ENCODE results near the gene TOR1AIP1. TPM values are rescaled to one million over a fixed set of nuclear protein-coding genes. Genes with fewer than 3 reads are reported as not detected.

TOR1AIP1 gene
- total and polyA plus RNA-seq, 11 donors, result 16.0 to 68.2 (median 45.2) TPM

DNA sequence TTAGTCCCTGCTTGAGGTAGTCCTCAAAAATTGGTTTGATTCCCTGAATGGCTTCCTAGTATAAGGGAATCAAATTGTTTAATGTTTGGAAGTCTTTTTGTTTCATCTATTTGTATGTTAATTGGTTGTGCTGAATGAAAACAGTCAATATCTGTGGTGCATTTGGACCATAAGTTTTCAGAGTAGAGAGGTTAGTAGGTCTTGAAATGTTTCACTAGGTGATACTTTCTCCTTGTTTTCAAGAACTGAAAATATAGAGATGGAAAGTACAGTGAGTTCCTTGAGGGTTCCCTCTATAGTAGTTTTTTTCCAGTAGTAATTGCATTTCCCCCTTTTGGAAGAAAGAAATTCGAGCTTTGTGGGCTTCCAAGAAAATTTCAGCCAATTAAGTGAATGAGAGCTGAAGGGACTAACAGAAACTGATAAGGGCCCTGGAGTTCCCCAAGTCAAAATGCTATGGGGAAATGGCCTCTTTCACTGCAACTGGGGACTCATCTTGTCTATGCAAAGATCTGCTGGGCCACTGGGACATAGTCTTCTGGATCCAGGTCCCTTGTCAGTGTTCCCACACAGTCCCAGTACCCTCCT, 53.9 kb downstream of the TOR1AIP1 start:
- TF ChIP-seq, protein P1, sequence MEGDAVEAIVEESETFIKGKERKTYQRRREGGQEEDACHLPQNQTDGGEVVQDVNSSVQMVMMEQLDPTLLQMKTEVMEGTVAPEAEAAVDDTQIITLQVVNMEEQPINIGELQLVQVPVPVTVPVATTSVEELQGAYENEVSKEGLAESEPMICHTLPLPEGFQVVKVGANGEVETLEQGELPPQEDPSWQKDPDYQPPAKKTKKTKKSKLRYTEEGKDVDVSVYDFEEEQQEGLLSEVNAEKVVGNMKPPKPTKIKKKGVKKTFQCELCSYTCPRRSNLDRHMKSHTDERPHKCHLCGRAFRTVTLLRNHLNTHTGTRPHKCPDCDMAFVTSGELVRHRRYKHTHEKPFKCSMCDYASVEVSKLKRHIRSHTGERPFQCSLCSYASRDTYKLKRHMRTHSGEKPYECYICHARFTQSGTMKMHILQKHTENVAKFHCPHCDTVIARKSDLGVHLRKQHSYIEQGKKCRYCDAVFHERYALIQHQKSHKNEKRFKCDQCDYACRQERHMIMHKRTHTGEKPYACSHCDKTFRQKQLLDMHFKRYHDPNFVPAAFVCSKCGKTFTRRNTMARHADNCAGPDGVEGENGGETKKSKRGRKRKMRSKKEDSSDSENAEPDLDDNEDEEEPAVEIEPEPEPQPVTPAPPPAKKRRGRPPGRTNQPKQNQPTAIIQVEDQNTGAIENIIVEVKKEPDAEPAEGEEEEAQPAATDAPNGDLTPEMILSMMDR (IDR thresholded peaks at IDR 0.05), result no peak
- no peak for TF ChIP-seq POLR2A (IDR thresholded peaks at IDR 0.05)
- H3K4me1 ChIP-seq, result peaks cover 0 to 3% (median 0%) of the 10 kb centered on the region in 12 donors
- no peak overlapping the region for H3K4me3 ChIP-seq
- intact Hi-C loops (cut with DNase I), result no loop called here
- H3K27me3 ChIP-seq, result no peaks in the 10 kb centered on the region
- 55 to 78% (median 67%) methylated on average over 1 of the region's 1 CpG for WGBS, 4 donors
- H3K9me3 ChIP-seq, result no peaks in the 10 kb centered on the region
- no peak for DNase-seq
- H3K36me3 ChIP-seq, result no peaks in the 10 kb centered on the region
- H3K27ac ChIP-seq, result no peak overlapping the region
- no peak for ATAC-seq

DNA sequence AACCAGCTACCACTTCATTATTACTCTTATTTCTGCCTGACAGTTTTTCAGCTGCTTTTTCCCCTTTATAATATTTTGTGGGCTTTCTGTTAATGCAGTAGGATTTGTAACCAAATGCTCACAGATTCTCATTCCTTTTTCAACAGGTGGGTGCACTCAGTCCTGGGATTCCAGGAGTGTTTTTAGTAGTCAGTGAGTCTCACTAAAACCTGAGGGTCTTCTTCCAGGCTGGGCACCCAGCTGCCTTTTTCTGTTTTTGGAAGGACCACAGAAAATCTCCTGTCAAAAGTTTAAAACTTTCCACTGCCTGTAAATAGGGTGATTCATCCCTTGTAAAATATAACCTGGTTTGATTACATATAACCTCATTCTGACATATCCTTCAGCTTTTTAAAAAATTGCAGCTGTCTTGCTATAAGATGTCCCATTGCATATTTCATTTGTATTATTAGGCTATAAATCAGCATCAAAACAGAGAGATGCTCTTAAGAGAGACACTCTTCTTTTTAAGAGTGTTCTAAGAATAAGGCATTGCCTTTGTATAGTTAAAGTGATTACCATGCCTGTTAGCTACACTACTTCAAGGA, 55.7 kb downstream of the TOR1AIP1 start:
- no peak for ATAC-seq

DNA sequence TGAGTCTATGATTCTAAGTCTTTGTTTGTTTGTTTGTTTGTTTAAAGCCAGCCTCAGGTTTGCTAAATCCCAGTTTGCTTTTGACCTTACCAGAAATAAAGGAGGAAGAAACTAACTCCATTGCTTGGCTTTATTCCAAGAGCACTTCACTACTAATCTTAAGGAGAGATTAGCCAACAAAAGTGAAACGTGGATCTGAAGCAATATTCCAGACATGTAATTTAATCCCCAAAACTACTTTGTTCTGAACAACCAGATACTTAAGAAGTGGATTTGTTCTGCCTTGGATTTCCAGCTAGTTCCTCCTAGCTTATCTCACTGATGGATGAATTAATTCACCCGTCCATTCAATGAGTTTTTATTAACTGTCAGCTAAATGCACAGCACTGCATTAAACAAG, 56.7 kb downstream of the TOR1AIP1 start:
- 27 to 39% (median 33%) methylated on average over 2 of the region's 2 CpGs for WGBS, 4 donors
- Histone ChIP-seq H3K4me3 (no peak overlapping the region), H3K36me3 (no peaks in the 10 kb centered on the region), H3K27ac (no peak overlapping the region), H3K9me3 (no peaks in the 10 kb centered on the region), H3K27me3 (no peaks in the 10 kb centered on the region), H3K4me1 (no peaks in the 10 kb centered on the region)
- DNase-seq (no peak), ATAC-seq (no peak)
- TF ChIP-seq POLR2A (IDR thresholded peaks at IDR 0.05), result no peak
- TF ChIP-seq, protein P1 (IDR thresholded peaks at IDR 0.05), result no peak
- intact Hi-C loops (cut with DNase I), result no loop called here

More for the DNA sequence above, 55.7 kb downstream of the TOR1AIP1 start:
- Histone ChIP-seq H3K27ac (no peak overlapping the region), H3K36me3 (no peaks in the 10 kb centered on the region), H3K9me3 (no peaks in the 10 kb centered on the region), H3K4me1 (no peaks in the 10 kb centered on the region), H3K27me3 (no peaks in the 10 kb centered on the region), H3K4me3 (no peak overlapping the region)
- TF ChIP-seq, protein P1 (IDR thresholded peaks at IDR 0.05), result no peak
- DNase-seq, result no peak
- intact Hi-C loops (cut with DNase I), result no loop called here

DNA sequence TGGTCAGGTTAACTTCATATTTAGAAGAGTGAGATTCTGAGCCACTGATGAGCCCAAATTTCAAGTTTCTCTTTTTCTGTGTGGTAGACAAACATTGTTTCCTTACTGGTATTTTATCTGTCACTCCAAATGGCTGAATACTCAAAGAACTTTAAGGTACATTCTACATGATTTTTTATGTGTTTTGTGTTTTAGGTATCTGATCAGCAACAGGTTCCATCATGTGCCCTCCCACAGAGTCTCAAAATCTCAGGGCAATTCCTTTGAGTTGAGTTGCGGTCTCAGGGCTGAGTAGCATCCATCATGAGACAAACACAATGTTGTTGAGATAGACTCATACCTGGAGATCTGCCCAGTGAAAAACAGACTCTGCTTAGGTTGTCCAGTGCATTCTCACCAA, 57.9 kb downstream of the TOR1AIP1 start:
- TF ChIP-seq, protein P1 (IDR thresholded peaks at IDR 0.05), result no peak
- no peak for TF ChIP-seq POLR2A (IDR thresholded peaks at IDR 0.05)
- no peaks in the 10 kb centered on the region for H3K36me3 ChIP-seq
- intact Hi-C loops (cut with DNase I), result no loop called here
- WGBS, 4 donors, result 89 to 99% (median 96%) methylated on average over 1 of the region's 1 CpG
- ATAC-seq, result no peak
- no peak overlapping the region for H3K4me3 ChIP-seq
- H3K4me1 ChIP-seq, result no peaks in the 10 kb centered on the region
- H3K27ac ChIP-seq, result no peak overlapping the region
- H3K27me3 ChIP-seq, result no peaks in the 10 kb centered on the region
- no peak for DNase-seq
- H3K9me3 ChIP-seq, result no peaks in the 10 kb centered on the region
